HG03139 (cell line): ENCODE results near the gene DYNC1I1.

Experiments
- ATAC-seq: cut with Tn5 transposase; IDR thresholded peaks from one replicate; pipeline ENCODE4 v1.9.1; 2021; ENCODE audit not compliant: unreplicated experiment

DYNC1I1 gene

DNA sequence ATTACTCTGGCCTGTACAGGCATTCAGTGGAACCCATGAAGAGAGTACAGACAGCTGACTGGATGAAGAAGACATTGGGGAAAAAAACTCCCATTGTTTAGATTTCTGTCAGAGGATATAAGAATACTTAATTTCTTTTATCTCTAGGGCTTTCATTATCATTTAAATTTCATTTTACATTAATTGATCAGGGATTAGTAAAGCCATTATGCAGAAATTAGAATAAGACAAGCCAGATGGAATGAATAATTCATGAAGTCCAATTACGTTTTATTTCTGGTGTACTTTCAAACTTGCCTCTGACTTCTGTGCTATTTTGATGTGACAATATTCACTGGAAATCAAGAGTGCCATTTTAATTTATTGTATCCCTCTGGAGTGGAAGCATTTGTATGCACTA lies 302.5 kb downstream of the DYNC1I1 start:
- ATAC-seq: no peak

DNA sequence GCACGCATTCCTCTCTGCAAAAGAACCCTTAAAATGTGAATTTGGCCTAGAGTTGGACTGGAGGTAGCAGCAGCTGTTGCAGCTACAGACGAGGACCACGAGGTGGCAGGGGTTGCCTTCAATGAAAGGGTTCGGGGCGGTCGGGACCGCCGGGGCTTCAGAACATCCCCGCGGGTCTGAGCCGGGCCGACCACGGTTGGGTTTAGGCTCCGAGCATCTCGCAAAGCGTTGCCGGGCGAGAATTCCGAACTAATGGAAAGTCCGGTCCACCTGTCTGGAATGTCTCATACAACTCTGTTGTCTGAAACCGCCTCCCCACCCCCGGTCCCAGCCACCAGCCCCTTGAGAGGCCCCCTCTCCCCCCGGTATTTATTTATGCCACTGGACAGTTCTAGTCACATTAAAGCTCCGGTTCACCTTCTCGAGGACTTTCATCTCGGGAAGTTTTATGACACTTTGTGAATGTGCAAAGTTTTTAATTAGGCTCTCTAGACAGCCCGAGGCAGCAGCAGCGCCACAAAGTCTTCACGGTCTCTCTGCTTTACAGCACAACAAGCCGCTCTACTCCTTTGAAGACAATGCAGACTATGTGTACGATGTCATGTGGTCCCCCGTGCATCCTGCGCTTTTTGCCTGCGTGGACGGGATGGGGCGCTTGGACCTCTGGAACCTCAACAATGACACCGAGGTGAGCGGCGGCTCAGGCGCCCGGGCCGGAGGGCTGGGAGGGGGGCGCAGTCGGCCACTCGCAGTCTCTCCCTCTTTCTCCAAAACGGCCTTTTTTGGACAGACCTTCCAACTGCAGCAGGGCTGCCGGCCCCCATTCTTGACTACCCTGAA lies 303.4 kb downstream of the DYNC1I1 start:
- peak; percentile 89 for ATAC-seq

DNA sequence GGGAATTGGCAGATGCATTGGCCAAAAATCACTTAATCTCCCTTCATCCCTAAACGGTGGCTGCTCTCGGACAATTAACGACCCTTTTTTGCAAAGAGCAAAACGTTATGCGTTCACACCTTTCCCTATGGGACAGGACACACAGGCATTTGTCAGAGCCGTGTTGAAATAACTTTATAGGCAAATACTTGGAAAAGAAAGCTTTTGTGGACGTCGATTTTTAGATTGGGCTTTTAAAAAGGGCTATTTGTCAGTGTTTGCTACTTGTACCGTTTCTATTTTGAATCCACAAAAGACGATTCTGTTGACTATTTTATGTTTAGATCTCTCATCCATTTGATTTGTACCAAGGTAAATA lies 304.0 kb downstream of the DYNC1I1 start:
- ATAC-seq: no peak

DNA sequence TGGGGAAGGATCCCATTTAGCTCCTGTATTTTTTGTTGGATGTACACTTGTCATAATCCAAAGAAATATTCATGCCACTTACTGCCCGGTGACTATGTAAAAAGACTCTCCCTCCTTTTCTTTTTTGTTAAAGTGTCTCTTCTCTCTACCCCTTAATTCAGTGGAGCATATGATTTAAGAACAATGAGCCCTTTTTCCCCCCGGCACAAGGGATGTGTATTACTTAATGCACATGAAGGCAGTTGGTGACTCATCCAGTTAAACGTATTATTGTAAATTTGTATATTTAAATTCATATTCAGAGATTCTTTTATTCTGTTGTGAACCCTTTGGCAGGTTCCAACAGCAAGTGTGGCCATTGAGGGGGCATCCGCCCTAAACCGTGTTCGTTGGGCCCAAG lies 307.7 kb downstream of the DYNC1I1 start:
- no peak for ATAC-seq

DNA sequence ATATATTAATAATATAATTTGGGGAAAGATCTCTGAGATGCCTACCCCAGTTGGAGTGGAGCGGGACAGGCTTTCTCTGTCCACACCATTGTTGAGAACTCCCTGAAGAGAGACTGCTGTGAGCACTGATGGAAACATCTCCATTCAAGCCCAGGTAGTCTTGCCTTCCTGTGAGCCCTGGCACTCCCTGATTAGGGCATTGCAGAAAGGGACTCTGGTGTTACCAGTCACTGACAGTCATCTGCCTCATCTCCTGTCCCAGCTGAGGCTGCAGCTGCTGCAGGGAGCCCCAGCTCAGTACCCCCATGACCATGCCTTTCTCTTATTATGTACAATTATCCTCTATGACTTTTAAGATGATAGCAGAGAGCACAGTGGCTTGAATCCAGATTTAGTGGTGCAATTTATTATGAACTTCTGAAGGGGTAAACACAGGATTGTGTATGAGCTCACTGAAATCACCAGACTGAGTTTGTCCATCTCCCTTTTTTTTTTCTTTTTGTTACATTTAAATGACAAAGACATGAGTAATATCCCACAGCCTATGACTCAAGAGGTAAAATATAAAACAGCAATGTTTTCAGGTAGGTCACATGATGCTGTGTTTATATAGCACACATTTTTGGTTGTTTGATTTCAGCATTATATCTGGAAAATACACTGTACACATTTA lies 312.7 kb downstream of the DYNC1I1 start:
- ATAC-seq: no peak

DNA sequence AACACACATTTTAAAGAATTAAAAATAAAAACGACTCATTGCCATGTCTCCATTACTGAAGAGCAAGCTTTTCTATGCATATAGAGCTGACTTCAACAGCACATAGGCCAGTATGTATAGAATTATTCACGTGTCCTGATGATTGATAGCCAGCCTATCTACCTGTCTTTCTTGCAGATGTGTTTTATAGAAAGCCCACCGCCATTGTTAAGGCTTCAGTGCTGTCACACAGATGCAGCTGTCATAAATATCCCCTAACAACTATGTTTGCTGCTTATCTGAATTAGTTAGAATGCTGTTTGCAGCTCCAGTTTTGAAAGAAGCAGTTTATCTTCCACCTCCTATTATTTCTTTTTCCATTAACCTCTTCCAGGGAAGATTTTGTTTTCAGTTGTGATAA lies 313.6 kb downstream of the DYNC1I1 start:
- ATAC-seq: no peak

DNA sequence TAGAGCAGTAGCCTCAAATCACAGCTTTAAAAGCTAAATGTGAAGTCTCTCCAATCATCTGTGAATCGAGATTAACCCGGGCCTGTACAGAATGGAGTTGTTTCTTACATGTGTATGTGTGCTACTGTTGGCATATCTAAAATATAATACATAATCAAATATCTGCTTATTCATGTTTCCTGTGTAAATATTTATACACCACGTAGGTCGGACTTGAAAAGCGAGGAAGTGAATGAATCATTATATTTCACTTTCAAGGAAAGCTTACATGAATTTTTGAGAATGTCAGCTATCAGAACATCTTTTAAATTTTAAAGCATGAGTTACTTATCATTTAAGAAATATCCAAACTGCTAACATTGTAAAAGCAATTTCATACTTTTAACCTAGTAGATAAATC lies 316.2 kb downstream of the DYNC1I1 start:
- no peak for ATAC-seq

DNA sequence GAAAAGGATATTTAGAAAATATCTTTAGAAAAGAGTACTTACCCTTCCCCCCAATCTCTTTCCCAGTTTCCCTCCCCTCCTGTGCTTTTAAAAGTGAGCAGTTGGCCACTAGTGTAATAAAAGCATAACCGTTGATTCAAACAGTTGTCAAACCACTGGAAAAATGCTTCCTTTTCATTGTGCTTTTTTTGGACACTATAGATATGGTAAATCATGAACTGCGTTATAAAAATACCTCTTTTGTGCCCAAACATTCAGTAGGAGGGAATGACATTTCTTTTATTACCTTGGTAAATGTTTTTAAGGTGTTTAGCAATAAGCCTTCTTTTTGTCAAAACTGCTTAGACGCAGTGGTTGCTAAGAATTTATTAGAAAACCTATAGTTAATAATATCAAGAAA lies 317.2 kb downstream of the DYNC1I1 start:
- ATAC-seq: no peak

DNA sequence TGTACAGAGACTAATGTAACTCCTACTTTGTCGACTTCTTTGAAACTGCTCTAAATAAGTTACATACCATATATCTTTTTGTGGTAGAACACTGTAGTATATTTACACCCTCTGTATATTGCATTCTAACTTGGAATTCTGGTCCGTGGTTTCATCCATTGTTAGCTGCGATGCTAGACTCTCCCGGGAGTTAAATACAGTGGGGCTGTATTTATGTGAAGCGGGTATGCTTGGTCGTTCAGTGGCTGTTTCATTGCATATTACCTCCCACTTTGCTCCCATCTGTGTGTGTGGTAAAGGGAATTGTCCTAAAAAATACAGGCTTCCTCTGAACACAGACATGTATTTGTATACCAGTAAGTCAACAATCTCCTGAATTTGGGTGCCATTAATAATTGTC lies 318.4 kb downstream of the DYNC1I1 start:
- no peak for ATAC-seq

DNA sequence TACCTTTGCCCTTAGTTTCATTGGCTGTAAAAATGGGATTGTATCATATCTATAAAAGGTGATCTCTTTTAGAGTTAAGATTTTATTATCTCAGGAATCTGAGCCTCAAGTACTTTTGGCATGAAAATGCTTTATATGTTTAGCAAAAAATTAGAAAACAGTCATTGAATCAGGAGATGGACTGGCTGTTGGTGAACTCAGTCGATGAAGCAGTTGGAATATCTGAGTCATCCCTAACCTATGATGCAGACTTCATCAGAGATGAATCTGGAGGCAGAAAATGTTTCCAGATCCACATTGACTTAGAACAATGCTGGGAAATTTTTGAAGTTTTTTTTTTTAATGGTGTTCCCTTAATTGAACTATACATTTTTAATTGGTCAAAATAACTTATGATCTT lies 321.1 kb downstream of the DYNC1I1 start:
- no peak for ATAC-seq

DNA sequence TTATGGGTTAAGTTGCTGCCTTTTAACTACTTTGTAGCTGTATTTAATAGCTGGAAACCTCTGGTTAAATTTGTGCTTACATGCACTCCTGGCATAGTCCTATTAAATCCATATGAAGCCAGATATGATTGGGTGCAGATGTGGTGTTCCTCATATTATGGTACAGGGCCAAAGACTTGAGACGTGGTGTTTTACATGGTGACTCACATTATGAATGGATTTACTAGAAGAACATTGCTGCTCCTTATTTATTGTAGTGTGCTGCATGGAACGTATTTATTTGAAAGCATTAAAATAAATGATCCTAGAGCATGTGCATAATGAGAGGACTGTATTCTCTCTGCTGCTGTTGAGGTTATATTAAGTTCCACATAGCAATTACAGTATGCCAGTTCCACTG lies 325.5 kb downstream of the DYNC1I1 start:
- ATAC-seq: no peak

DNA sequence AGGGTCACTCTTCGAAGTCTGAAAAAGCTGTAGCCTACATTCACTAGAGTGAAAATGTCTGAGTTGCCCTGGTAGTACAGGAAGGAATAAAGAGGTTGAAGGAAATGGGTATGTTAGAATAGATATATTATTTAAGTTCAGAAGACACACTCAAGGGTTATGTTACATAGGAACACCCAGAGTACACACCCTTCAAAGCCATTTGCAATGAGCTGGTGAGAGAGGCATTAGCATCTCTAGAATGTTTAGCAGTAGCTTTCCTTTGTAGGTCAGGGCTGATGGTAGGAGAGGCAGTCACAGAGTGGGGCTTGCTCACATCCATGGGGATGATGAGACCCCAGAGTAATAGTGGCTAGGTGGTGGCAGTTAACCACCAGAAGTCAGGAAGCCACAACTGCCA lies 328.4 kb downstream of the DYNC1I1 start:
- no peak for ATAC-seq

DNA sequence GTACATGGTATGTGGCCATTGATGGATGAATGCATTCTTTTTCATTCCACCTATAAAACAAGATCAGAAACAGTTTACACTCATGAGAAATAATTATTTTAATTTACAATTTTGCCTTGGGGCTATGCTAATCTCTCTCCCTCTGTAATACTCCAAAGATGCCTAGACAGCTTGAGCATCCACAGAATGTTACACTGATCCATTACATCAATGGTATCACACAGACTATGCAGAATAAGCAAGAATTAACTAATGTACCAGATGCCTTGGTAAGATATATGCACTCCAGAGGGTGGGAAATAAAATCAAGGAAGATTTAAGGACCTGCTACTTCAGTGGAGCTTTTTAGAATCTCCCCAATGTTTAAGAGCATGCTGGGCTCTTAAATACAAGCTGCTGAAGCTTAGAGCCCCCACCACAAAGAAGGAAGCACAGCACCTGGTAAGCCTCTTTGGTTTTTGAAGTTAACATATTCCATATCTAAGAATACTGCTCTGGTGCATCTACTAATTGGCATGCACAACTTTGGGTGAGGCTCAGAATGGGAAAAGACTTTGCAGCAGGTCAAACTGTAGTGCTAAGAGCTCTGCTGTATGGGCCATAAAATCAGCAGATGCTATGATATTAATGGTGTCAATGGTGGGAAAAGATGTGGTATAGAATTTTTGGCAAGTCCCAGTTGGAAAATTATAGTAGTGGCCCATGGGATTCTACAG lies 329.9 kb downstream of the DYNC1I1 start:
- ATAC-seq: no peak

DNA sequence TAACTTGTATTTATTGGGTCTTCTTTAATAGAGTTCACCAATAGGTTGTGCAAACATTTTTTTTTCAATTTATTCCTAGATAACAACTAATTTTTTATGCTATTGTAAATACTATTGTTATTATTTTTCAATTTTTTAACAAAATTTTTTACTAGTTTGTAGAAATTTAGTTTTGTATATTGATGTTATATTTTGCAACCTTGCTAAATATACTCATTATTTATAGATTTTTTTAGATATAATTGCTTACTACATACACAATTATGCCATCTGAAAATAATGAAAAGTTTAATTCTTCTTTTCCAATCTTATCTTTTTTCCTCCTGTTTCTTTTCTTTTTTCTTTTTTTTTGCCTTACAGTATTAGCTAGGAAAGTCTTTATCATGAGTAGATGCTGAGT lies 332.6 kb downstream of the DYNC1I1 start:
- ATAC-seq: no peak

DNA sequence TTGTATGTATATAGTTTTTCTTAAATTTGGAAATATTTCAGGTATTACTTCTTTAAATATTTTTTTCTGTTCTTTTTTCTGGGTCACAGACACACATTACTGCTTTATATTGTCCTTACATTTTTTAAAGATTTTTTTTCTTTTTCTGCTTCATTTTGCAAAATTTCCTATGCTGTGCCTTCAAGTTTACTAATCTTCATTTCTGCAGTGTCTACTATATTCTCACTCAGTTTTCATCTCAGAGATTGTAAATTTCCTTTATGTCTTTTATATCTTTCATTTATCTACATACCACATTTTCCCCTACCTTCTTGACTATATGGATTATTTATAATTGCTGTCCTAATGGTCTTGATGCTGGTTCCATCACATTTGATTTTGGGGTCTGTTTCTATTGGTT lies 339.1 kb downstream of the DYNC1I1 start:
- ATAC-seq: no peak

DNA sequence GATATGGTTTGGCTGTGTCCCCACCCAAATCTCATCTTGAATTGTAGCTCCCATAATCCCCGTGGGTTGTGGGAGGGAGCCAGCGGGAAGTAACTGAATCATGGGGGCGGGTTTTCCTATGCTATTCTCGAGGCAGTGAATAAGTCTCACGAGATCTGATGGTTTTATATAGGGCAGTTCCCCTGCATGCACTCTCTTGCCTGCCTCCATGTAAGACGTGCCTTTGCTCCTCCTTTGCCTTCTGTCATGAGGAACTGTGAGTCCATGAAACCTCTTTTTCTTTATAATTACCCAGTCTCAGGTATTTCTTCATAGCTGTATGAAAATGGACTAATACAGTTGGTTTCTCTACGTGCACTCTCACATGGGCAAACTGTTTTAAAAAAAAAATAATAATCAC lies 341.8 kb downstream of the DYNC1I1 start:
- no peak for ATAC-seq

DNA sequence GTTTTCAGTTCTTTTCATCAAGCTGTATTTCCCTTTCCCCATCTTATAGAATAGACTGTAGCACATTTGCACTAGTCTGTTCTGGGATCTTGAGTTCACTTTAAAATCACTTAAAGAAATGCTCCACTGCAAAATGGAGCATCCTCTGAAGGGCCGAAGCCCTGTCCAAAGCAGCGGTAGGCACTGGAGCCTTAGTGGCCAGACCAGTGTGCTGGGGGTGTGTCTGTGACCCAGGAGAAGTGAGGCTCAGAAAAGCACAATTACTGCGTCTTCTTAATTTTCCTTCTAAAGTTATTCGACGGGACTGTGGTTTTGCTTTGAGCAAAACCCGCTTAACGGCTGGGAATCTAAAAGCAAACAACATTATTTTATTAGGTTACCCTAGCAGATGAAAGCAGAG lies 343.8 kb downstream of the DYNC1I1 start:
- ATAC-seq: no peak

DNA sequence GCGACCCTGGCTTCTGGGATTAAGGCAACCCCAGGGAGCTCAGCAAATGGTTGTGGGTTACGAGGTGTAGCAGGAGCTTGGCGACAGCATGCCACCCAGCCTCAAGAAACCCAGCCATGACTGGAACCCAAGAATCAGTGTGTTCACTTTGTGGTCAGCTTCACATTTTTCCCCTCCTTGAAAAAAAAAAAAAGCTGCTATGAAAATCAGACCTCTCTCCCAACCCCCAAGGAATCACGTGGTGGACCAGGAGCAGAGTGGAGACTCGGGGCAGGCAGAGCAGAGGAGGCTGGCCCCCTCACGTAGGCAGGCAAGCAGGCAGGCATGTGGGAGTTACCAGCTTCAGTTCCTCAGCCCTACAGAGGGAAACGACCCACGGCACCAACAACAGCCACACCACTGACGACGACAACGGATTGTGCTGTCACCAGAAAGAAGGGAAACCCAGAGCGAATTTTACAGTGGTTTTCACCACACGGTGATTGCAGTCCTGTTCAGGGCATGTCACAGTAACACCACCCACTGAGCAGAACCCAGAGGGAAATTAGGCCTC lies 346.2 kb downstream of the DYNC1I1 start:
- ATAC-seq: no peak

DNA sequence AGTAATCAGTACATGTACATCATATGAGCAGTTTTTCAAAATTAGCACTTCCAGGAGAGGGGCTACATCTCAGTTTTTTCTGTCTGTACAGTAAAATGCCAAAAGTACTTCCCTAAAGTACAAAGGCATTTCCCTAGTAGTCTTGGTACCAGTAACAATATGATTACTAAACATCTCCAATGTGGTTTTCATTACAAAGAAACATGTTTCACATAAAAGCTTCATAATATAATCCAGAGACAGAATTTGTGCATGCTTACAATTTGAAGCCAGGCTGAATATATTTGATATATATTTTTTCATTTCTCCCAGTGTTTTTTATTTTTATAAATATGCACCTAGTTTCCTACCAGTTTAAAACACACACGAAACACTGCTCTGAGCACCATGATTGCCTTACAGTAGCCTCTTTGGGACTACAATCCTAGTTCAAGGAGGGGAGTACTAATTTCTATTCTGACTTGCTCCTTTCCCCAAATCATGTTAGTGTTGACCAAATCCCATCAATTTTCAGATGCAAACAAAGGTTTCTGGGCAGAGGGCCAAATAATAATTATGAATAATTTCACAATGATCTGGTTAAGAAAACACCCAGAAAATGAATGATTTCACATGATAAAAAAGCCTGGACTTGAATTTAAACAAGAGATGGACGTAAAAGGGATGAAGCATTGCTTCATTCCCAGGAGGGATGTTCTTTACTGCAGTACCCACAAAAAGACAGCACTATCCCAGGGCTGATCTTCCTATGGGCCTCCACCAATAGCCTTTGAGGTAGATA lies 348.3 kb downstream of the DYNC1I1 start:
- ATAC-seq: no peak

DNA sequence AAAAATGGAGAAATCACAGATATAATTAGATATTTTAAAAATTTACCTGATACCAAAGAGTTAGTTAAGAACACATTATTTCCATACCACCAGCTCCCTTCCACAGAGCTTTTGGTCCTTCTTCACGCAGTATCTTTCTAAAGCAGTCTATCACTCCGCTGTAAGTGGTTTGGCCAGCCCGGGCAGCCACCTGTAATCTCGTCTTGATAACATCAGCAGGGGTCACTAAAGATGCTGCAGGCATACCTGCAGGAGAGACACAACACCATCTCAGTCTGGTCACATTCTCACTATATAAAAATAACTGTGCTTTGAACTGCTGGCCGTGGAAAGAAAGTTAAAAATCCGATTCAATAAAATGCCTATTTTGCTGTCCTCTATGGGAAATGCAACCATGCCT lies 349.4 kb downstream of the DYNC1I1 start:
- ATAC-seq: no peak

DNA sequence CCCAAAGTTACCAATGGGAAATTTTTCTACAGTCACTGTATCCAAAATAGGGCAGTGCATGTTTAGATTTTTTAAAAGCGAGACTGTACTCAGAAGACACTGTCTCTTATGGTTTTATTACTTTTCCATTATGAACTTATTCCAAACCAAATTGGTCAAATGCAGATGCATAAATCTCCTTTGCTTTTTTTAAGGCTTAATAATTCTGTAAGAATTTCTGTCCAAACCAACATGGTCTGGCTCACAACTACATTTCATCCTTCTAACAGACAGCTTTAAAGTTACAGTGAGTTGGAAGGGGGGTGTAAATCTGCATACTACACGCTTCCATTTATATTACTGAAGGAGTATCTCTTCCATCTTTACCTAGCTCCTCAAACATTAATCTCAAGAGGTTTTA lies 350.4 kb downstream of the DYNC1I1 start:
- no peak for ATAC-seq
